Neutrophil (primary cell): ENCODE measurements around the gene B9D1.

Experiments used
- H3K27ac ChIP-seq: fragments of 200-600 bp; sonication (generic); 2 replicates; pipeline ENCODE4 v1.5.1; 2016; ENCODE audit warnings: mild to moderate bottlenecking, moderate library complexity
- H3K27me3 ChIP-seq: fragments of 200-600 bp; sonication (generic); 2 replicates; pipeline ENCODE4 v1.6.0; 2016; ENCODE audit warnings: mild to moderate bottlenecking
- H3K36me3 ChIP-seq: fragments of 200-600 bp; sonication (generic); 2 replicates; pipeline ENCODE4 v1.5.1; 2017
- H3K4me1 ChIP-seq, 2 experiments: fragments of 200-600 bp in 1 of 2; sonication (generic) in 1 of 2; 1 replicate in 1 of 2; 2 replicates in 1 of 2; pipeline versions ENCODE4 v1.5.1 to v1.6.1; 2013 to 2016; ENCODE audit warnings: low read depth in 1 of 2, low read length in 1 of 2, mild to moderate bottlenecking in 1 of 2, moderate library complexity in 1 of 2; ENCODE audit not compliant: control insufficient read depth in 1 of 2, insufficient read depth in 1 of 2
- H3K4me3 ChIP-seq, 2 experiments: fragments of 200-600 bp in 1 of 2; sonication (generic) in 1 of 2; 1 replicate in 1 of 2; 2 replicates in 1 of 2; pipeline ENCODE4 v1.5.1; 2013 to 2016; ENCODE audit warnings: low read depth in 1 of 2, low read length in 1 of 2, mild to moderate bottlenecking in 1 of 2, moderate library complexity in 1 of 2
- H3K9me3 ChIP-seq: fragments of 200-600 bp; sonication (generic); 2 replicates; pipeline ENCODE4 v1.5.1; 2016
- CTCF ChIP-seq: fragments of 200-600 bp; sonication (generic); IDR thresholded peaks from 2 replicates; pipeline ENCODE4 v1.5.1; 2016; ENCODE audit warnings: antibody characterized with exemption

The B9D1 gene

DNA sequence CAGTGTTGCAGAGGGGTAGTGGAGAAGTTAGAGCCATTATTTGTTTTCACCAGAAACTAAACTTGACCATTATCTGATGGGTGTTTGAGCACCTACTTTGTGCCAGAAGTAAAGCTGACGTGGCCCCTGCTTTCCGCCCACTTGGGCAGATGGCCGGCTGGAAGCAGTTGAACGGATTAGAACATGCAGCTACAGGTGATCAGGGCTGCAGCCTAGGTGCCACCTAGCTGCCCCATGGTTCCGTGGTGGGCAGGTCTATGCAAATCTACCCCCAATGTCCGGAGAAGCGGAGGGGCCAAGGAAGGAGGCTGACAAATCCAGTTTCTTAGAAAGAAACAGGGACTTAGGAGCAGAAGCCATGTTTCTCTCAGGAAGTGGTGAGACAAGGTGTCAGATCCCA, 62.7 kb downstream of the B9D1 start:
- no peak overlapping the region for H3K27ac ChIP-seq
- H3K9me3 ChIP-seq: no peaks in the 10 kb centered on the region
- no peak for TF ChIP-seq CTCF
- H3K4me1 ChIP-seq: peaks cover 38 to 39% of the 10 kb centered on the region in 2 experiments
- no peaks in the 10 kb centered on the region for H3K36me3 ChIP-seq
- no peaks in the 10 kb centered on the region for H3K27me3 ChIP-seq
- H3K4me3 ChIP-seq: no peak overlapping the region

- TF ChIP-seq CTCF: no peak
- no peaks in the 10 kb centered on the region for H3K27me3 ChIP-seq
- no peaks in the 10 kb centered on the region for H3K9me3 ChIP-seq
- no peaks in the 10 kb centered on the region for H3K36me3 ChIP-seq
- no peak overlapping the region for H3K4me3 ChIP-seq
- no peak overlapping the region for H3K27ac ChIP-seq
- H3K4me1 ChIP-seq: peaks cover 38 to 39% of the 10 kb centered on the region in 2 experiments
These were observed 63.2 kb downstream of the B9D1 start for GRCh38 chr17:19299214-19299747.

DNA sequence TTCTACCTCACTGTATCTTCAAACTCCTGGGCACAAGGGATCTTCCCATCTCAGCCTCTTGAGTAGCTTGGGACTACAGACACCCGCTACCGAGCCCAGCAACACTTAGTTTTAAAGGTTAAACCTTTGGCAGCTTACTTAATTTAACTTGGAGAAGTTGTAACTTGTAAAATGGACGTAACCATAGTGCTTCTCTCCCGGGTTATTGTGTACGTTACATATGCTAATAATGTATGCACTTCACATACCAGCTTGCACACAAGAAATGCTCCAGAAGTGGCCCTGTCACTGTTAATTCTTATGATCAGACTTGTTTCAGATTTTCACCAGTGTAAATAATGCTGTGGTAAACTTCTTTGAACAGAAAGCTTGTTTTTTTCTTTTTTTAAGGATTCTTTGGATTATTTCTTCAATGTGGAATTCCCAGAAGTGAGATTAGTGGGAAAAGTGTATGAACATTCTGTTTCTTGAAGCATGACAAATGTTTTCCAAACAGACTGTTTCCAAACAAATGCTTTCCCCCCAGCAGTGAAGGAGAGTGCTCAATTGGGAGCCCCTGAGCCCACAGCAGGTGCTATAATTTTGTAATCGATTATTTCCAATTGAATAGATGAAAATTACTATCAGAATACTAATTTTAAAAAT, 63.8 kb downstream of the B9D1 start:
- Histone ChIP-seq H3K27me3 (no peaks in the 10 kb centered on the region), H3K27ac (no peak overlapping the region)
- TF ChIP-seq CTCF: no peak

GRCh38 chr17:19296786-19297778, 65.4 kb downstream of the B9D1 start:
- no peak overlapping the region for H3K27ac ChIP-seq
- H3K4me1 ChIP-seq: peaks cover 17 to 18% of the 10 kb centered on the region in 2 experiments
- H3K4me3 ChIP-seq: no peak overlapping the region
- no peak for TF ChIP-seq CTCF
- H3K27me3 ChIP-seq: no peaks in the 10 kb centered on the region
- H3K36me3 ChIP-seq: no peaks in the 10 kb centered on the region
- no peaks in the 10 kb centered on the region for H3K9me3 ChIP-seq

More for the DNA sequence above, 63.8 kb downstream of the B9D1 start:
- Histone ChIP-seq H3K9me3 (no peaks in the 10 kb centered on the region), H3K4me3 (no peak overlapping the region), H3K36me3 (no peaks in the 10 kb centered on the region), H3K4me1 (peaks cover 32 to 34% of the 10 kb centered on the region in 2 experiments)

DNA sequence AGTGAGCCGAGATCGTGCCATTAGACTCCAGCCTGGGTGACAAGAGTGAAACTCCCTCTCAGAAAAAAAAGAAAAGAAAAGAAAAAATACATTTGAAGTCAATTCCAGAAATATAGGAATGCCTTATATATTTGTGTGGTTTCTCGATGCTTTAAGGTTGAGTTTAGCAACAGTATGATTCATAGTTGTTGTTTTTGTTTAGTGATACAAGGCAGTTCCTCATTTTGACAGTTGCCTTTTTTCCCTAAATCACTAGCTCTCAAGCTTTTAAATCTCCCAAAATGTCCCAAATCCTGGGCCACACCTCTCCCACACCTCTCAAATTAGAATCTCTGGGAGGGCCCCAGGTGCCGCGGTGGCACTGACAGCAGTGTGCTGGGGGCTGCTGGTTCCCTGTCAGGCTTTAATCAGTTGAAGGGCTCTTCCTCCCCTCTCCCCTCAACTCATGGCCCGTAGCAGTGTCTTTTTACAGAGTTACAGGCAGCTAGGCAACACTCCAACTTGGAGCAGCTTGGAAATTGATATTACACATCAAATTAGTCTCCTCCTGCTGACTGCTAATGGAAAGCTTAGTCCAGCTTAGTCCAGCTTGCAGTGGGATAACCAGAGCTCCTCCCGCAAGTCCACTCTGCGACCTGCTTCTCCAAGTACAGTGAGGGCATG, 66.9 kb downstream of the B9D1 start:
- Histone ChIP-seq H3K27ac (peak overlapping the region; percentile 71), H3K4me1 (peaks cover 19 to 21% of the 10 kb centered on the region in 2 experiments), H3K27me3 (no peaks in the 10 kb centered on the region), H3K4me3 (peak overlapping the region in 1 of 2 experiments; percentile 7), H3K36me3 (no peaks in the 10 kb centered on the region), H3K9me3 (no peaks in the 10 kb centered on the region)
- TF ChIP-seq CTCF: no peak
